Spleen (tissue), 7 donors: ENCODE results near the gene NECTIN4.

Source experiments
- POLR2A ChIP-seq, 3 donors: fragments of 450-650 bp; IDR thresholded peaks; one replicate each; pipeline ENCODE4 v1.5.1; 2017; ENCODE audit warnings: antibody characterized with exemption in 3 of 3, mild to moderate bottlenecking in 1 of 3
- TF ChIP-seq, protein P1 (sequence below), 11 experiments: fragments of 200-600 bp in 7 of 11; fragments of 450-650 bp in 4 of 11; sonication (generic) in 4 of 11; IDR thresholded peaks in 8 of 11; conservative IDR thresholded peaks in 3 of 11; 1 replicate in 7 of 11; 2 replicates in 4 of 11; pipeline versions ENCODE4 v1.4.0 to v1.8.0; 2016 to 2021; ENCODE audit warnings: antibody characterized with exemption in 11 of 11, inconsistent platforms in 4 of 11, mild to moderate bottlenecking in 1 of 11
- donor health status: DM: no; HTN: no; CAD: no; lungs with moderate emphysema.
- donor health status: DM: no; HTN: no; CAD: no.
- donor health status: DM: no; HTN: no; CAD: no.

DNA sequence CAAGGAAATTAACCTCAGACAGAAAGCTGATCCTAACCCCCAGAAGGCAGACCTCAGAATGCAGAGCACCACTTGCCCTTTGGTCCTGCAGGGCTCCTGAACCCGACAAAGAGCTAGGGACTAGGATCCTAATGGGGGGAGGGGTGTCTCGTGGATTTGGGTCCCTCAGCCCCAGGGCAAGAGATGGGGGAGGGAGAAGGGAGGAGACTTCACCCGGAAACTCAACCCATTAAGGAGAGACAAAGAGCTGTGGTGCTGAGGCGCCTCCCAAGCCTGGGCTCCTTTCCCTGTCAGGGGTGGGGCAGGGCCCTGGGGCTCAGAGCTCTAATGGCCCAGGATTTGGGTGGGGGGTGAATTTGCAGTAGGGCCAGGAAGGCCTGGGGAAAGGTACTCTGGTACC, 2.9 kb downstream of the NECTIN4 start:
- TF ChIP-seq, protein P1, sequence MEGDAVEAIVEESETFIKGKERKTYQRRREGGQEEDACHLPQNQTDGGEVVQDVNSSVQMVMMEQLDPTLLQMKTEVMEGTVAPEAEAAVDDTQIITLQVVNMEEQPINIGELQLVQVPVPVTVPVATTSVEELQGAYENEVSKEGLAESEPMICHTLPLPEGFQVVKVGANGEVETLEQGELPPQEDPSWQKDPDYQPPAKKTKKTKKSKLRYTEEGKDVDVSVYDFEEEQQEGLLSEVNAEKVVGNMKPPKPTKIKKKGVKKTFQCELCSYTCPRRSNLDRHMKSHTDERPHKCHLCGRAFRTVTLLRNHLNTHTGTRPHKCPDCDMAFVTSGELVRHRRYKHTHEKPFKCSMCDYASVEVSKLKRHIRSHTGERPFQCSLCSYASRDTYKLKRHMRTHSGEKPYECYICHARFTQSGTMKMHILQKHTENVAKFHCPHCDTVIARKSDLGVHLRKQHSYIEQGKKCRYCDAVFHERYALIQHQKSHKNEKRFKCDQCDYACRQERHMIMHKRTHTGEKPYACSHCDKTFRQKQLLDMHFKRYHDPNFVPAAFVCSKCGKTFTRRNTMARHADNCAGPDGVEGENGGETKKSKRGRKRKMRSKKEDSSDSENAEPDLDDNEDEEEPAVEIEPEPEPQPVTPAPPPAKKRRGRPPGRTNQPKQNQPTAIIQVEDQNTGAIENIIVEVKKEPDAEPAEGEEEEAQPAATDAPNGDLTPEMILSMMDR (IDR thresholded peaks at IDR 0.05 in 8 of 11, conservative IDR thresholded peaks at IDR 0.05 in 3 of 11) = no peak
- TF ChIP-seq POLR2A (IDR thresholded peaks at IDR 0.05) = no peak
